Suprapubic skin (tissue), 4 donors: ENCODE measurements around the gene MMP17.

ENCODE experiments used
- CTCF ChIP-seq, 2 donors: fragments of 200-600 bp in 1 of 2; fragments of 450-650 bp in 1 of 2; sonication (generic) in 1 of 2; IDR thresholded peaks; one replicate each; pipeline ENCODE4 v1.5.1; 2016 to 2019; ENCODE audit warnings: antibody characterized with exemption in 2 of 2, mild to moderate bottlenecking in 1 of 2, moderate library complexity in 1 of 2
- EP300 ChIP-seq: sonication (generic); formaldehyde crosslinking; IDR thresholded peaks from one replicate; pipeline ENCODE4 v1.6.1; 2017; ENCODE audit warnings: antibody characterized with exemption
- POLR2A ChIP-seq, 2 donors: fragments of 450-650 bp; IDR thresholded peaks; one replicate each; pipeline ENCODE4 v1.6.1; 2017; ENCODE audit warnings: antibody characterized with exemption in 2 of 2, mild to moderate bottlenecking in 2 of 2, moderate library complexity in 2 of 2
- POLR2AphosphoS5 ChIP-seq, 3 donors: sonication (generic); formaldehyde crosslinking; IDR thresholded peaks; one replicate each; pipeline ENCODE4 v1.6.1; 2017; ENCODE audit warnings: antibody characterized with exemption in 3 of 3

- TF ChIP-seq CTCF (IDR thresholded peaks at IDR 0.05) (no peak), POLR2A (IDR thresholded peaks at IDR 0.05) (no peak), EP300 (no peak), POLR2AphosphoS5 (IDR thresholded peaks at IDR 0.05) (no peak)
Measured at GRCh38 chr12:131801254-131801866, 26.8 kb upstream of the MMP17 start.
